Mesothelial cell of epicardium (in vitro differentiated cells): Measurements from ENCODE around the gene ADGRD1. TPM values are rescaled to one million over a fixed set of nuclear protein-coding genes. Genes with fewer than 3 reads are reported as not detected.

Experiments
- DNase-seq, 2 experiments: peaks; one replicate each; pipeline ENCODE4 v3.0.0; 2021; ENCODE audit warnings: low spot score in 2 of 2; ENCODE audit not compliant: unreplicated experiment in 2 of 2
- H3K27ac Mint-ChIP-seq: 2 replicates; pipeline ENCODE4 v1.8.0; 2021; ENCODE audit warnings: mixed read lengths
- H3K27me3 Mint-ChIP-seq: 2 replicates; pipeline ENCODE4 v1.8.0; 2021; ENCODE audit warnings: low read depth, mixed read lengths
- H3K36me3 Mint-ChIP-seq: 2 replicates; pipeline ENCODE4 v1.8.0; 2021; ENCODE audit warnings: mixed read lengths
- H3K4me1 Mint-ChIP-seq: 2 replicates; pipeline ENCODE4 v1.8.0; 2021; ENCODE audit warnings: mixed read lengths
- H3K4me3 Mint-ChIP-seq: 2 replicates; pipeline ENCODE4 v1.8.0; 2021; ENCODE audit warnings: mild to moderate bottlenecking, moderate library complexity, mixed read lengths
- H3K9me3 Mint-ChIP-seq: 2 replicates; pipeline ENCODE4 v1.8.0; 2021; ENCODE audit warnings: mixed read lengths
- total RNA-seq: library from RNA; stranded (reverse); gene quantifications from 3 replicates; pipeline ENCODE4 v1.2.1, GENCODE V29; 2021
- TF ChIP-seq, protein P1 (sequence below): fragments of 200-600 bp; sonication (generic); IDR thresholded peaks from one replicate; pipeline ENCODE4 v1.5.0; 2021; ENCODE audit warnings: antibody characterized with exemption; ENCODE audit not compliant: unreplicated experiment

Gene ADGRD1
- total RNA-seq, 1 donor from 2014 or later, result 7.2 TPM

DNA sequence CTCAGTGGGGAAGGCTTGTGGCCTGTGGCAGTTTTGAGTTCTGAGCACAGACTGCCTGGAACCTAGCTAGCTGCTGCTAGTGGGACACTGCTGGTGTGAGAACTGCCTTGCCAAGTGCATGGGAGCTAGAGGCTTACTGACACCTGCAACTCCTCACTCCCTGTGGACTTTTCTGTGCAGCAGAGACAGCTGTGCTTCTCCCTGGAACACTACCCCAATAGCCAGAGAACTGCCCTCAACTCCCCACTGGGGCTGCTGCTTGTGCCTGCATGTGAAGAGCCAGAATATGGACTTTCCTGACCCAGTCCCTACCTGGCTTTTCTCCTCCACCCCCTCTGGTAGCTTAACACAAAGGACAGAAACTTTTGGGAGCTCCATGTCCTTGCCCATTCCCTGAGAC, 222.6 kb downstream of the ADGRD1 start:
- Mint-ChIP-seq H3K4me3 (no peak overlapping the region), H3K36me3 (no peaks in the 10 kb centered on the region), H3K27ac (no peak overlapping the region), H3K27me3 (peaks cover 40% of the 10 kb centered on the region), H3K9me3 (peaks cover 18% of the 10 kb centered on the region), H3K4me1 (no peaks in the 10 kb centered on the region)
- DNase-seq, result no peak
- TF ChIP-seq, protein P1, sequence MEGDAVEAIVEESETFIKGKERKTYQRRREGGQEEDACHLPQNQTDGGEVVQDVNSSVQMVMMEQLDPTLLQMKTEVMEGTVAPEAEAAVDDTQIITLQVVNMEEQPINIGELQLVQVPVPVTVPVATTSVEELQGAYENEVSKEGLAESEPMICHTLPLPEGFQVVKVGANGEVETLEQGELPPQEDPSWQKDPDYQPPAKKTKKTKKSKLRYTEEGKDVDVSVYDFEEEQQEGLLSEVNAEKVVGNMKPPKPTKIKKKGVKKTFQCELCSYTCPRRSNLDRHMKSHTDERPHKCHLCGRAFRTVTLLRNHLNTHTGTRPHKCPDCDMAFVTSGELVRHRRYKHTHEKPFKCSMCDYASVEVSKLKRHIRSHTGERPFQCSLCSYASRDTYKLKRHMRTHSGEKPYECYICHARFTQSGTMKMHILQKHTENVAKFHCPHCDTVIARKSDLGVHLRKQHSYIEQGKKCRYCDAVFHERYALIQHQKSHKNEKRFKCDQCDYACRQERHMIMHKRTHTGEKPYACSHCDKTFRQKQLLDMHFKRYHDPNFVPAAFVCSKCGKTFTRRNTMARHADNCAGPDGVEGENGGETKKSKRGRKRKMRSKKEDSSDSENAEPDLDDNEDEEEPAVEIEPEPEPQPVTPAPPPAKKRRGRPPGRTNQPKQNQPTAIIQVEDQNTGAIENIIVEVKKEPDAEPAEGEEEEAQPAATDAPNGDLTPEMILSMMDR, result no peak

DNA sequence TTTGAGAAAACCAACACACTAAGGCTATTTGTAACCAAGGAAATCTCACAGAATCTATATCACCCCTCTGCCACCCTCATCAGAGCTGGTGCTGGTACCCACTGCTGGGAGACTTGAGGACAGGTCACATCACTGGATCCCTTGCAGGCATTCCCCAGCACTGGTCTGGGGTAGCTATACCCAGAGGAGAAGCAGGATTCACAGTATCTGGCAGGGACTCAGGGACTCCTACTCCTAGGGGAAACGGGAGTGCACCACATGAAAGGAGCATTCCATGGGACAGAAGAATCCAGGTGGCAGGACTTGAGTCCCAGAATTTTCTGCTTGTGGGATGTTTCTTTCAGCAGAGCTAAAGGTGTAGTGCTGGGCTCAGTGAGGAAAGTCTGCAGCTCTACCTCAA, 223.2 kb downstream of the ADGRD1 start:
- no peaks in the 10 kb centered on the region for H3K36me3 Mint-ChIP-seq
- no peak for DNase-seq
- H3K9me3 Mint-ChIP-seq, result peaks cover 18% of the 10 kb centered on the region
- H3K27ac Mint-ChIP-seq, result no peak overlapping the region
- no peak overlapping the region for H3K4me3 Mint-ChIP-seq
- no peaks in the 10 kb centered on the region for H3K4me1 Mint-ChIP-seq
- H3K27me3 Mint-ChIP-seq, result peaks cover 40% of the 10 kb centered on the region
- TF ChIP-seq, protein P1, result no peak

DNA sequence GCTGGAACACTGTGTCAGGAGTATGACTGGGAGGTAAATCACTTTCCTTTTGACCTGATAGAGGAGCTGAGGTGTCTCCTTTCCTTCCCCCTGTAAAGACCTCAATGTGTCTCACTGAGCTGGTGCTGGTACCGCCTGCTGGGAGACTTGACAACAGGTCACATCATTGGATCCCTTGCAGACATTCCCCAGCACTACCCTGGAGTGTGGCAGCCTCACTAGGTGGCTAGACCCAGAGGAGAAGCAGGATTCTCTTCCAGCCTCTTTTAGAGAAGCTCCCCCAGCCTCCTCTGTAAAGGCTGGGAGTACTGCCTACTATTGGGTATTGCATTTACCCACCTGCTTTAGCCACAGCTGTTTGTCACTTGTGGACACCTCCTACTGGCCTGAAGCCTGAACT, 223.9 kb downstream of the ADGRD1 start:
- H3K27ac Mint-ChIP-seq, result no peak overlapping the region
- peaks cover 18% of the 10 kb centered on the region for H3K9me3 Mint-ChIP-seq
- peaks cover 36% of the 10 kb centered on the region for H3K27me3 Mint-ChIP-seq
- TF ChIP-seq, protein P1, result no peak
- no peaks in the 10 kb centered on the region for H3K36me3 Mint-ChIP-seq
- no peak for DNase-seq
- no peaks in the 10 kb centered on the region for H3K4me1 Mint-ChIP-seq
- H3K4me3 Mint-ChIP-seq, result no peak overlapping the region

DNA sequence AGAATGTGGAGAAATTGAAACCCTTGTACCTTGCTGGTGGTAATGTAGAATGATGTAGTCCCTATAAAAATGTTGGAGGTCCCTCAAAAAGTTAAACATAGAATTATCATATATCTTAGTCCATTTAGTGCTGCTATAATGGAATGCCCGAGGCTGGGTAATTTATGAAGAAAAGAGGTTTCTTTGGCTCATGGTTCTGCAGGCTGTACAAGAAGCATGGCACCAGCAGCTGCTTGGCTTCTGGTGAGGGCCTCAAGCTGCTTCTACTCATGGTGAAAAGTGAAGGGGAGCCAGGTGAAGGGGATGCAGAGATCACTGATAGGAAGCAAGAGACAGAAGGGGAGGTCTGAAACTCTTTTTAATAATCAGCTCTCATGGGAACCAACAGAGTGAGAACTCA, 233.9 kb downstream of the ADGRD1 start:
- Mint-ChIP-seq H3K9me3 (peaks cover 34% of the 10 kb centered on the region), H3K36me3 (no peaks in the 10 kb centered on the region), H3K27ac (no peak overlapping the region), H3K27me3 (peaks cover 25% of the 10 kb centered on the region), H3K4me3 (no peak overlapping the region), H3K4me1 (no peaks in the 10 kb centered on the region)
- no peak for DNase-seq
- TF ChIP-seq, protein P1, result no peak

DNA sequence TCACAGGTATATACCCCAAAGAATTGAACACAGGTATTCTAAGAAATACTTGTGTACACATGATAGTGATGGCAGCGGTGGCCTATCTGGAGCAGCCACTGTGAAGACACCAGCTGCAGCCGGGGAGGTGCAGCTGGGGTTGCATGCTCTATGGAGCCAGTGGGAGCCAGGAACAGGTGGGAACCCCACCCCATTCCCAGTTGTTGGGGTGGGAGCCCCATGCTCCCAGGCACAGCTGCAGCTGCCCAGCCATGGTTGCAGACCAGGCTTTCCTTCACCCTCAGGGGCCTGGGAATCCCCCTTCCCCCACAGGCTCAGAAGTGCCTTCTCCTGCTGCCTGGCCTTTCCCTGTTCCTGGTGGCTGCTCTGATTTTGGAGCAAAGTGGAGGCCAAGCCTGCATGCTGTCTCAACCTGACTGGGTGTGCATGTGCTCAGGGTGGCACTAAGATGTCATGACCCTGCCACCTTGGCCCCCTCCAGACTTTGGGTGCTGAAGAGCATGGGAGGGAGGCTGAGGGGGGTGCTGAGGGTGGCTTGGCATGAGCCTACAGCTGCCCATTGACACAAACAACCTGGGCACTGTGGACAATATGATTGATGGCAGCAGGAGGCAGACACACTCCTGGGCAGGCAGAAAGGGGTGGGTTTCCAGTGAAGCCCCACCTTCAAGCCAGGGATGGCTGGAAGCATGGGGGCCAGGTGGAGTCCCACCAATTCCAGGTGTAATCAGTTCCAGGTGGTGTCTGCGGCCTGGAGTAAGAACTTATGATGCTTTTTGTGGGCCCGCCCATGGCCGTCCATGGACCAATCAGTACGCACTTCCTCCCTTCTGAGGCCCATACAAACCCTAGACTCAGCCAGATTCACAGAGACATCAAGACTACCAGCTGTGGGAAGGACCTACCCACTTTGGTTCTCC, 234.7 kb downstream of the ADGRD1 start:
- Mint-ChIP-seq H3K27ac (no peak overlapping the region), H3K27me3 (peaks cover 33% of the 10 kb centered on the region), H3K4me1 (no peaks in the 10 kb centered on the region), H3K9me3 (peaks cover 33% of the 10 kb centered on the region), H3K36me3 (no peaks in the 10 kb centered on the region), H3K4me3 (no peak overlapping the region)
- TF ChIP-seq, protein P1, result no peak
- DNase-seq, result no peak
